ENCODE data around the gene OLFML2A.
A peak's percentile ranks its signal among the peaks of the same experiment; 100 is the strongest.

OLFML2A gene

GRCh38 chr9:124812441-124812876, 35.5 kb downstream of the OLFML2A start:
- TF ChIP-seq CTCF (IDR thresholded peaks at IDR 0.05; ENCODE audit: unreplicated experiment in 3 of 3), result no peak
- Mint-ChIP-seq H3K27me3 (ENCODE audit: low read depth) (no peaks in the 10 kb centered on the region), H3K4me3 (no peak overlapping the region), H3K36me3 (ENCODE audit: low read depth) (no peaks in the 10 kb centered on the region), H3K27ac (peak overlapping the region; percentile 32 to 85 (median 84)), H3K4me1 (peaks cover 43% of the 10 kb centered on the region), H3K9me3 (no peaks in the 10 kb centered on the region)

- Mint-ChIP-seq H3K36me3 (ENCODE audit: low read depth) (no peaks in the 10 kb centered on the region), H3K4me1 (peaks cover 45% of the 10 kb centered on the region), H3K9me3 (no peaks in the 10 kb centered on the region), H3K27me3 (ENCODE audit: low read depth) (peaks cover 3% of the 10 kb centered on the region), H3K27ac (peak overlapping the region in 2 of 3 experiments; percentile 84 to 85), H3K4me3 (no peak overlapping the region)
- no peak for TF ChIP-seq CTCF (IDR thresholded peaks at IDR 0.05; ENCODE audit: unreplicated experiment in 3 of 3)
Measured at GRCh38 chr9:124813041-124813440, 36.1 kb downstream of the OLFML2A start.

GRCh38 chr9:124813501-124814163, 36.7 kb downstream of the OLFML2A start:
- Mint-ChIP-seq H3K27me3 (ENCODE audit: low read depth) (peaks cover 4% of the 10 kb centered on the region), H3K4me1 (peaks cover 50% of the 10 kb centered on the region), H3K4me3 (no peak overlapping the region), H3K9me3 (no peaks in the 10 kb centered on the region), H3K36me3 (ENCODE audit: low read depth) (no peaks in the 10 kb centered on the region), H3K27ac (peak overlapping the region in 2 of 3 experiments; percentile 48 to 85)
- TF ChIP-seq CTCF (IDR thresholded peaks at IDR 0.05; ENCODE audit: unreplicated experiment in 3 of 3), result no peak

GRCh38 chr9:124814164-124814535, 37.2 kb downstream of the OLFML2A start:
- Mint-ChIP-seq H3K27ac (peak overlapping the region in 2 of 3 experiments; percentile 48 to 85), H3K4me3 (no peak overlapping the region), H3K4me1 (peaks cover 50% of the 10 kb centered on the region), H3K36me3 (ENCODE audit: low read depth) (no peaks in the 10 kb centered on the region), H3K9me3 (no peaks in the 10 kb centered on the region), H3K27me3 (ENCODE audit: low read depth) (peaks cover 4% of the 10 kb centered on the region)
- TF ChIP-seq CTCF (IDR thresholded peaks at IDR 0.05; ENCODE audit: unreplicated experiment in 3 of 3), result no peak

GRCh38 chr9:124815601-124816000, 38.7 kb downstream of the OLFML2A start:
- no peaks in the 10 kb centered on the region for H3K36me3 Mint-ChIP-seq (ENCODE audit: low read depth)

More at GRCh38 chr9:124815601-124816000, 38.7 kb downstream of the OLFML2A start:
- no peaks in the 10 kb centered on the region for H3K9me3 Mint-ChIP-seq
- H3K4me3 Mint-ChIP-seq, result no peak overlapping the region
- peaks cover 4% of the 10 kb centered on the region for H3K27me3 Mint-ChIP-seq (ENCODE audit: low read depth)
- H3K4me1 Mint-ChIP-seq, result peaks cover 47% of the 10 kb centered on the region
- TF ChIP-seq CTCF (IDR thresholded peaks at IDR 0.05; ENCODE audit: unreplicated experiment in 3 of 3), result no peak
- no peak overlapping the region for H3K27ac Mint-ChIP-seq
